OCI-LY7 (cell line): ENCODE data around the gene JAZF1.

Experiments used
- CTCF ChIP-seq: fragments of 200-600 bp; sonication (generic); conservative IDR thresholded peaks from 2 replicates; pipeline ENCODE4 v1.5.1; 2014; ENCODE audit warnings: mild to moderate bottlenecking, antibody characterized with exemption, low read length, moderate library complexity, mixed read lengths
- EZH2phosphoT487 ChIP-seq: fragments of 200-600 bp; sonication (generic); IDR thresholded peaks from 2 replicates; pipeline ENCODE4 v1.6.1; 2018; ENCODE audit warnings: low read depth, borderline replicate concordance, mild to moderate bottlenecking, mixed run types, antibody characterized with exemption, low read length, moderate library complexity, mixed read lengths

- TF ChIP-seq CTCF = no peak
- TF ChIP-seq EZH2phosphoT487 = no peak
Measured at GRCh38 chr7:28008171-28008570, 172.4 kb downstream of the JAZF1 start.
